ENCODE data around the gene NPSR1.
A peak's percentile ranks its signal among the peaks of the same experiment; 100 is the strongest.
"Not testable (repeated sequence)": the region's sequence is repeated elsewhere in the genome, so short reads cannot be mapped to it uniquely, and the experiment has no call there.

The NPSR1 gene

DNA sequence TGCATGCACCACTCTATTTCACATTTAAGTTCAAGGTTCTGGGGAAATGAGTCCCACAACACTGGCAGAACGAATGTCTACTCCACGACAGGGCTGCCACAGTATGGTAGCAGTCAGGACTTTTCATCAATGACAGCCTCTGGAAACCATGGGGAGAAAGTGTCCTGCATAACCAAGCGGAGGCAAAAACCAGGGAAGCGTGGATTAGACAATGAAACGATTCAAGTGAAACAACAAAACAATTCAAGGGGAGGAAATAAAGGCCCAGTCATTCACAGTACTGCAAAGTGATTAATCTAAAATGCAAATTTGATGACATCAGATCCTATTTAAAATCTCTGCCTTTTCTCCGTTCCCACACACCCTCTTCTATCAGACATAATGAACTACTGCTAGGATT is 211.0 kb downstream of the NPSR1 start:
- peak; percentile 91 for DNase-seq (ENCODE audit: low spot score)

DNA sequence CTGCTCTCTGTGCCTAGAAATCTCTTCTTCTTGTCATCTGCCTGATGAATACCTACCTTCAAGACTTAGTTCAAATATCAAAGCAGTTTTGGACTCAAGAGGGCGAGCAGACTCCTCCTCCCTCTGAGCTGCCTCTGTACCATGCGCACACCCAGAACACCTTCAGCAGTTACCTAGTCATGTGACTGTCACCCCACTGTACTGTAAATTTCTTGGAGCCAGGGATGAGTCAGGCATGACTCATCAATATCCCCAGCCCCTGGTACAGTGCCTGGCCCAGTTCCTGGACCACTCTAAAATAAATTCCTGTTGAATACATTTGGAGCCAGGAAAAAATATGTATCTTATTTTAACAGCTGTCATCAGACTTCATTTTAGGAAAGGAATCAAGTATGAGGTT is 212.0 kb downstream of the NPSR1 start:
- DNase-seq (ENCODE audit: low spot score): not testable (repeated sequence)

GRCh38 chr7:34874329-34874728 is 216.3 kb downstream of the NPSR1 start:
- DNase-seq (ENCODE audit: low spot score): not testable (repeated sequence)

DNA sequence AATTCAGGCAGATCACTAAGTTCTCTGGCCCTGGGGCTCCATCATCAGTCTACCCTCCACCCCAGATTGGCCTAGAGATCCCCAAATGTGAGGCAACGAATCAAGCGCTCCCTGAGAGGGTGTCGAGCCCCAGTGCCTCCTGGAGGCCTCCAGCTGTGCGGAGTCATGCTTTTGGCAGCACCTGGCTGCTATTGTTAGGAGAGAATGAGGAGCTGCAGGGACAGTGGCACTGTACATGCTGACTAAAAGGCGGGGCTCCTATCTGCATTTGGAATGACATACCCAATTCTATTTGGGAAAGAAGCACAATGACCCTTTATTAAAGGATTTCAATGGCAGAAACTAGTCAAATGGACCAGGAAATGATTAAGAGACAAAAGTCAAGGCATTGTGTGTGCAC is 217.5 kb downstream of the NPSR1 start:
- DNase-seq (ENCODE audit: low spot score): peak; percentile 50

DNA sequence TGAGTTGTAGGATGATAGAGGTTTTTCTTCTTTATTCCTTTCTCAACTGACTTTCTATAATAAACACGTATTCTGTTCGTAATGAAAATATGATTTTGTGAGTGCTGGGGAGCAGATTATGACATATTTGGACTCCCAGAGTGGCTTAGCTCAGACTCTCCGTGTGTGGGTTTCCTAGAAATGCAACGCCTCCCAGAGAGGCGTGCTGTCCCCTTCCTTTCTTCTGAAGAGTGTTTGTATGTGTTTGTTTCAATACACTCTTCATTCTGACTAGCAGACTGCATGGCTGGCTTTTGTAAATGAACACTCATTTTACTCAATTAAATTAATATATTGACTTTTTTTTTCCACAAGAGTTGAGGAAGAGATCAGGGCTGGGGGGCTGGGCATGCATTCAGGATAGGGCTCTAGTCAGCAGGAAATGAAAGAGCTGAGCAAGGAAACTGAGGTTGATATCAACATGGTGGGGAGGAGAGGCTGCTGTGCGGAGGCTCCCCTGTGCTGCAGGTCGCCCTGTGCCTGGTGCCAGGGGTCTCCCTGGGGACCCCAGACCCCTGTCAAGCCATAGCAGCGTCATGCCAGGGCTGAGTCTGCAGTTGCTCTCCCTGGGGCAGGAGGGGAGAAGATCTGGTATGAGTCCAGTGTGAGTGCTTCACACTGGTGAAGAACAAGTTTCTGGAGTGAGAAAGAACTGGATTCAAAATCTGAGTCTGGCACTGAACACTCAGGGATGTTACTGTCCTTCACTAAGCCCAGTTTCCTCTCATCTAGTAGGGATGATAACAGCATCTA is 221.1 kb downstream of the NPSR1 start:
- DNase-seq (ENCODE audit: low spot score): not testable (repeated sequence)

GRCh38 chr7:34879871-34880270 is 221.9 kb downstream of the NPSR1 start:
- DNase-seq (ENCODE audit: low spot score): no peak

GRCh38 chr7:34883855-34884254 is 225.8 kb downstream of the NPSR1 start:
- not testable (repeated sequence) for DNase-seq (ENCODE audit: low spot score)

DNA sequence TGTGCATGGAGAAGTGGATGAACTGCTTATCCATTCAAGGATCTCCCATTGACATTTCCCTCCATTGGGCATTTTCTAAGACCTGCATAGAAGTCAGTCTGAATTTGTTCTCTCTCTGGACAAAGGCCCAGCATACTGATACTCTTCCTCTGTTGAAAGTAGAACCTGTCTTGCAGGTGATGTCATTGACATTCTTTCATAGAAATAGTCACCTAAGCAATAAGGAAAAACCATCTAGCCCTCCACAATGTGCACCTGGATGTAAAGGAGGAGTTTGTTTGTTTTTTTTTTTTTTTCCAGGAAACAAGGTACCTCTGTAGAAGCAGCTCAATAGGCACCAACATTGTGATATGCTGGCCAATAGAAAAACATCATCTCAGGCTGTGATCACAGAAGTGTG is 228.8 kb downstream of the NPSR1 start:
- DNase-seq (ENCODE audit: low spot score): no peak

GRCh38 chr7:34889951-34890350 is 231.9 kb downstream of the NPSR1 start:
- DNase-seq (ENCODE audit: low spot score): no peak

GRCh38 chr7:34895202-34895601 is 237.2 kb downstream of the NPSR1 start:
- DNase-seq (ENCODE audit: low spot score): no peak
